ENCODE results near the gene ABHD16B. TPM values are rescaled to one million over a fixed set of nuclear protein-coding genes. Genes with fewer than 3 reads are reported as not detected.

ABHD16B gene
- total and polyA plus RNA-seq, 2 of the 13 experiments (the other 11 are each of a cell fraction or from before 2014, with no cell fraction given) = not detected

DNA sequence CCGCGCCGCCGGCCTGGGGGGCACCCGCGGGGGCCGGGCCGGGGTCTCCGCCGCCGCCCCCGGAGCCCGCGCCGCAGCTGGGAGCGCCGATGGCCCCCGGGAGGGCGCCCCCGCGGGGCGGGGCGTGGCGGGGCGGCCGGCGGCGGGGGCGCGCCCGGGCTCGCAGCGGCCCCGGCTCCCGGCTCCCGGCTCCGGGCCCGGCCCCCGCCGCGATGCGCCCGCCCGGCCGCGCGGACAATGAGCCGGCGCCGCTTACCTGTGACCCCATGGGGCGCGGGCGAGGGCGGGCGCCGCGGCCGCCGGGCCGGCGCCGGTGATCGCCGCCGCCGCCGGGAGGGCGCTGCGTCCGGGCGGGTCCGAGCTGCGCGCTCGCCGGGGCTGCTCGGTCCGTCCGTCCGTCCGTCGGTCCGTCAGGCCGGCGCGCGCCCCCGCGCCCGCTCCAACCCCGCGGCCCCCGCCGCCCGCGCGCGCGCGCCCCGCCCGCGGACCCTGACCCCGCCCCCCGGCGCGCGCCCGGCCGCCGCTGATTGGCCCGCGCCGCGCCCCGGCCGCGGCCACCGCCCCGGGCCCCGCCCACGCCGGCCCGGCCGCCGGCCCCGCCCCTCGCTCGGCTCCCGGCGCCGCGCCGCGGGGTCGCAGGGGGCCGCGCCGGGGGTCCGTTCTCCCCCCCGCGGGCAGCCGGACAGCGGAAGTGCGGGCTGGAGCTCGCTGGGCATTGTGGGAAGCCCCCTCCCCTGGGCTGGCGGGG is 30.3 kb upstream of the ABHD16B start, which contains the start of gene ZBTB46:
TSS of gene ZBTB46 (minus strand) at position 424 of the 748 bp plus-strand sequence. CDS start 40,507 bp downstream, outside the sequence.
- Histone ChIP-seq H3K4me2 (ENCODE audit: low read depth, low read length) (peak within 1 kb of the TSS; percentile 88), H3K9me3 (ENCODE audit: low read length) (no peaks in the 10 kb centered on the region), H3K4me3 (replicated peaks in 1 of 3; ENCODE audit: insufficient read depth in 1 of 3, low read depth in 2 of 3, low read length in 3 of 3) (peak within 1 kb of the TSS; percentile 60 to 78 (median 68)), H3K9ac (ENCODE audit: insufficient read depth, low read depth, low read length) (peak within 1 kb of the TSS; percentile 44), H3K27ac (ENCODE audit: extremely low read length, insufficient read depth, low read length) (peak within 1 kb of the TSS; percentile 15), H3K36me3 (replicated peaks in 1 of 2; ENCODE audit: control insufficient read depth in 1 of 2, insufficient read depth in 2 of 2, low read length in 2 of 2) (no peaks in the 10 kb centered on the region), H2AFZ (ENCODE audit: low read length) (no peak within 1 kb of the TSS), H3K4me1 (ENCODE audit: insufficient read depth, low read length) (peaks cover 62% of the 10 kb centered on the region), H4K20me1 (ENCODE audit: insufficient read depth, low read length) (peaks cover 4% of the 10 kb centered on the region; the same call in 1 of the 2 replicates), H3K27me3 (ENCODE audit: control insufficient read depth in 1 of 2, insufficient read depth in 2 of 2, low read length in 2 of 2) (peaks cover 16 to 40% of the 10 kb centered on the region in 2 experiments), H3K79me2 (ENCODE audit: insufficient read depth, low read length) (no peaks in the 10 kb centered on the region)
- intact Hi-C loops (cut with micrococcal nuclease; ENCODE audit: unreplicated experiment) = no loop called here
- CTCF ChIA-PET (ENCODE audit: low intra/inter-chr PET ratio, low total read pairs) = no interaction called here
- no peak for DNase-seq (ENCODE audit: low spot score)
- no peak for FAIRE-seq
- BruUV-seq (replicated peaks) = no TSS peak
- POLR2A ChIA-PET = interaction anchor here (2.6 kb wide), 1 partner anchor 34 kb away, joined by 9 read pairs; the partner anchor contains the start of gene TPD52L2
- no peak for ATAC-seq
- no CpG with 5 or more reads among the region's 147 CpGs for WGBS (ENCODE audit: low lambda C conversion rate)
- in situ Hi-C loops (cut with HindIII; ENCODE audit: extremely low pct_ligation_motif_present, low pct_unique_long_range_greater_than_20kb) = no loop called here
- TF ChIP-seq ZNF180 (CRISPR knock-in tag; IDR thresholded peaks at IDR 0.05; ENCODE audit: borderline replicate concordance, low read depth) (no peak), JUNB (CRISPR knock-in tag; IDR thresholded peaks at IDR 0.05; ENCODE audit: borderline replicate concordance) (no peak), ZBTB43 (CRISPR knock-in tag; conservative IDR thresholded peaks at IDR 0.05) (no peak), ZNF567 (CRISPR knock-in tag; IDR thresholded peaks at IDR 0.05; ENCODE audit: borderline replicate concordance) (no peak), KDM1A (CRISPR knock-in tag; IDR thresholded peaks at IDR 0.05) (no peak), AHDC1 (CRISPR knock-in tag; IDR thresholded peaks at IDR 0.05; ENCODE audit: borderline replicate concordance) (no peak), MXI1 (IDR thresholded peaks at IDR 0.05; ENCODE audit: borderline replicate concordance, low read depth, low read length) (peak; percentile 18; the same call in 1 of the 3 replicates), ZNF775 (CRISPR knock-in tag; IDR thresholded peaks at IDR 0.05; ENCODE audit: borderline replicate concordance) (no peak), BHLHE40 (IDR thresholded peaks at IDR 0.05; ENCODE audit: low read length) (no peak), KLF16 (CRISPR knock-in tag; IDR thresholded peaks at IDR 0.05) (no peak), MED8 (CRISPR knock-in tag; IDR thresholded peaks at IDR 0.05; ENCODE audit: insufficient replicate concordance) (no peak), ZNF256 (CRISPR knock-in tag; conservative IDR thresholded peaks at IDR 0.05) (no peak)
- TF ChIP-seq, protein P1, sequence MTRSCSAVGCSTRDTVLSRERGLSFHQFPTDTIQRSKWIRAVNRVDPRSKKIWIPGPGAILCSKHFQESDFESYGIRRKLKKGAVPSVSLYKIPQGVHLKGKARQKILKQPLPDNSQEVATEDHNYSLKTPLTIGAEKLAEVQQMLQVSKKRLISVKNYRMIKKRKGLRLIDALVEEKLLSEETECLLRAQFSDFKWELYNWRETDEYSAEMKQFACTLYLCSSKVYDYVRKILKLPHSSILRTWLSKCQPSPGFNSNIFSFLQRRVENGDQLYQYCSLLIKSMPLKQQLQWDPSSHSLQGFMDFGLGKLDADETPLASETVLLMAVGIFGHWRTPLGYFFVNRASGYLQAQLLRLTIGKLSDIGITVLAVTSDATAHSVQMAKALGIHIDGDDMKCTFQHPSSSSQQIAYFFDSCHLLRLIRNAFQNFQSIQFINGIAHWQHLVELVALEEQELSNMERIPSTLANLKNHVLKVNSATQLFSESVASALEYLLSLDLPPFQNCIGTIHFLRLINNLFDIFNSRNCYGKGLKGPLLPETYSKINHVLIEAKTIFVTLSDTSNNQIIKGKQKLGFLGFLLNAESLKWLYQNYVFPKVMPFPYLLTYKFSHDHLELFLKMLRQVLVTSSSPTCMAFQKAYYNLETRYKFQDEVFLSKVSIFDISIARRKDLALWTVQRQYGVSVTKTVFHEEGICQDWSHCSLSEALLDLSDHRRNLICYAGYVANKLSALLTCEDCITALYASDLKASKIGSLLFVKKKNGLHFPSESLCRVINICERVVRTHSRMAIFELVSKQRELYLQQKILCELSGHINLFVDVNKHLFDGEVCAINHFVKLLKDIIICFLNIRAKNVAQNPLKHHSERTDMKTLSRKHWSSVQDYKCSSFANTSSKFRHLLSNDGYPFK (CRISPR knock-in tag; IDR thresholded peaks at IDR 0.05; ENCODE audit: borderline replicate concordance) = no peak

Data from HepG2 (cell line).